Stimulated activated CD8-positive, alpha-beta memory T cell treated with anti-CD3 and anti-CD28 coated beads, Interleukin-15, amount 100 ng/mL, for 48 hours (primary cell): ENCODE measurements around the gene ZNF239.
"Not testable (repeated sequence)": the region's sequence is repeated elsewhere in the genome, so short reads cannot be mapped to it uniquely, and the experiment has no call there.

Experiments used
- DNase-seq, 2 donors: peaks; one replicate each; pipeline ENCODE4 v3.0.0-alpha.2; 2020; ENCODE audit warnings: low read depth in 2 of 2

ZNF239 gene

DNA sequence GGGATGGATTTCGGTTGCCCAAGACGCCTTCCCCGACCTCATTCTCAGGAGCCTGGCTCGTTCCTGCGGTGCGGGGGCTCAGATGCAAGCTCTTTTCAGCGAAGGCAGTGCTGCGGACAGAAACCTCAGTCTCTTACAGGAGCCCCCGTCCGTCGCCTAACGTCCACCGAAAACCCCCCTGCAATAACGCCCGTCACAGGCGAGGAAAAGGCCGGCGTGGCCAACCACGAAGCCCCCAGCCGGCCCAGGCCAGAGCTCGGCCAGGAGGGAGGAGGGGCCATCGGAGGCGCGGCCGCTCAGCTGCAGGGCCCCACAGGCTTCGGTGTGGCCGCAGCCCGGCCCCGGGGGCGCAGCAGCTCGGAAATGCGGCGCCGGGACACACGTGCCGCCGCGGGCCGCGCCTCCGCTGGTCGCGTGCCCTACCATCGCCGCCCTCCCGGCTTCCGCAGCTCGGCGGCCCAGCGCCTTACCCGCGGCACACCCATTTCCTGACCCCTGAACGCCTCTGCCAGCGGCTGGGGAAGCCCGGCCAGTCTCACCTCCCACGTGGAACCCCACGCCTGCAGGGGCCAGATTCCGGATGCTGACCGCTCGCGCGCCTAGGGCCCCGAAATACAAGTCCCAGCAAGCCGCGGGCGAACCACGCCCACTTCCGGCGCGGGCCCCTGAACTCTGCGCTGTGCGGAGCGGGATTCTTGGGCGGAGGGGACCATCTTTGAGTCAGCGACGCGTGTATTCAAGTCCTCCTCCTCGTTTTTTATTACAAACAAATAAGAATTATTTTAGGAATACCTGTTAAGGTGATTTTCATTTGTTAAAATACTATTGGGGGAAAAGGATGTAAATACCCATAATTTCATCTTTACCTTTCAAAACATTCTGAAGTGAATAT lies at the start of gene ZNF239:
Gene ZNF239 (minus strand): TSS at position 616 of the 892 bp plus-strand sequence. CDS start 16,537 bp downstream, outside the sequence.
- DNase-seq: peak; percentile 80 to 81

- DNase-seq: no peak
Measured at GRCh38 chr10:43623351-43623750, 48.9 kb upstream of the ZNF239 start.

DNA sequence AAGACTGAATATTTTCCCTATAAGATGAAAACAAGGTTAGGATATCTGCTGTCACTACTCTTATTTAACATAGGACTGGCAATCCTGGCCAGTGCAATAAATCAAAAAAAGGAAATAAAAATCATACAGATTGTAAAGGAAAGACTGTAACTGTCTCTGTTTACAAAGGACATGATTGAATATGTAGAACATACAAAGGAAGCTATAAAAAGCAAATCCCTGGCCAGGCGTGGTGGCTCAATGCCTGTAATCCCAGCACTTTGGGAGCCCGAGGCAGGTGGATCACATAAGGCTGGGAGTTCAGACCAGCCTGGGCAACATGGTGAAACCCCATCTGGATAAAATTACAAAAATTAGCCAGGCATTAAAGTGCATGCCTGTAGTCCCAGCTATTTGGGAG lies 47.6 kb upstream of the ZNF239 start:
- DNase-seq: no peak

DNA sequence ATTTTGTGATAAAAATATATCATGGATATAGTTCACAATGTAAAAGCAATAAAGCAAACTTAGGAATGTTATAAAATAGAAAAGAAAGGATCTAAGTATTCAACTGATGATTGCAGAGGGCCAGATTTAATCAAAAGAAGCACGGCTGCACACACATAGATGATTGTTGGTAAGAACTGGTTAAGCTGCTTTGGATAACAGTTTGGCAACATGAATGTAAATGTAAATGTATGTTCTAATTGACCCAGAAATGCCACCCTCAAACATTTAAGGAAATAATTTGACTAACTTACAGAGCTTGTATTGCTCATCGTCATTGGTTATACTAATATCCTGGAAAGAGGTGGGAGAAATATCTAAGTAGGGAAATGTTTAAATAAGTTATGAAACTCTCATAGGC lies 45.0 kb upstream of the ZNF239 start:
- DNase-seq: no peak

DNA sequence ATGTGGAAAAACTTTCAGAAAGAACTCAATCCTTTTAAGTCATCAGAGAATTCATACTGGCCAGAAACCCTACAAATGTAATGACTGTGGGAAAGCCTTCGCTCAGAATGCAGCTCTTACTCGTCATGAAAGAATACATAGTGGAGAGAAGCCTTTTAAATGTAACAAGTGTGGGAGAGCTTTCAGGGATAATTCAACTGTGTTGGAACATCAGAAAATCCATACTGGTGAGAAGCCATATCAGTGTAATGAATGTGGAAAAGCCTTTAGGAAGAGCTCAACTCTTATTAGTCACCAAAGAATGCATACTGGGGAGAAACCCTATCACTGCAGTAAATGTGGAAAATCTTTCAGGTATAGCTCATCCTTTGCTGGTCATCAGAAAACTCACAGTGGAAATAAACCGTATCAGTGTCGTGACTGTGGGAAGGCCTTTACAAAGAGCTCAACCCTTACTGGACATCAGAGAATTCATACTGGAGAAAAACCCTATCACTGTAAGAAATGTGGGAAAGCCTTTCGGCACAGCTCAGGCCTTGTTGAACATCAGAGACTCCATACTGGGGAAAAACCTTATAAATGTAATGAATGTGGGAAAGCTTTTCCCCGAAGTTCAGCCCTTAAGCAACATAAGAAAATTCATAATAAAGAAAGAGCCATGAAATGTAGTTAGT lies 42.4 kb upstream of the ZNF239 start:
- DNase-seq: no peak

GRCh38 chr10:43610636-43611035 lies 36.2 kb upstream of the ZNF239 start:
- no peak for DNase-seq

DNA sequence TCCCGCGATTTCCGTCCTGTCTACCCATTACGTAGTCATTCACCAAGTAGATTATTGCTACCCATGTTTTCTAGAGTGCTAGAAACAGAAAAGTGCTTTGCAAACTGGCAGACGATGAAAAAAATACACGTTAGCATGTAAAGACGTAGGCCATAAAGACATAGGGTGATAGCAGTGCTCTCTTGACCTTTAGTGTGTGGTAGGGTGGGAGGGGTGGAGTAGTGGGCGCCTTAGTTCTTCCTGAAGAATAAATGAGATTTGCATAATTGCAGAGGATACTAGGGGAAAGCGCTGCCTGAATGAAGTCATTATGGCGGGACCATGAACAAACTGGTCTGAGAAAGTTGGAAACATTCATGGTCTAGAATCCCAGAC lies 32.8 kb upstream of the ZNF239 start:
- DNase-seq: no peak

GRCh38 chr10:43606323-43607198 lies 32.1 kb upstream of the ZNF239 start, which contains the start of gene ZNF485:
TSS of gene ZNF485 (plus strand) at chr10:43606438. CDS start at chr10:43607051, 613 bp downstream.
- DNase-seq: peak; percentile 53 to 61

GRCh38 chr10:43605850-43606322 lies 31.5 kb upstream of the ZNF239 start:
- no peak for DNase-seq

- DNase-seq: not testable (repeated sequence)
Measured at GRCh38 chr10:43601576-43601975, 27.2 kb upstream of the ZNF239 start.

DNA sequence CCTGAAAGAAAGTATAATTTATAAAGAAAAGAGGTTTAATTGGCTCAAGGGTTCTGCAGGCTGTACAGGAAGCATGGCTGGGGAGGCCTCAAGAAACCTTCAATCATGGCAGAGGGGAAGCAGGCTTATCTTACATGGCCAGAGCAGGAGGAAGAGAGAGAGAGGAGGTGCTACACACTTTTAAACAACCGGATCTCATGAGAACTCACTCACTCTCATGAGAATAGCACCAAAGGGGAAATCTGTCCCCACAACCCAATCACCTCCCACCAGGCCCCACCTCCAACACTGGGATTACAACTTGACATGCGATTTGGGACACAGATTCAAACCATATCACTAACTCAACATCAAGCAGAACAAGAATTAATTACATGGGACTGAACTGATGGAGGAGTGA lies 24.9 kb upstream of the ZNF239 start:
- DNase-seq: no peak

DNA sequence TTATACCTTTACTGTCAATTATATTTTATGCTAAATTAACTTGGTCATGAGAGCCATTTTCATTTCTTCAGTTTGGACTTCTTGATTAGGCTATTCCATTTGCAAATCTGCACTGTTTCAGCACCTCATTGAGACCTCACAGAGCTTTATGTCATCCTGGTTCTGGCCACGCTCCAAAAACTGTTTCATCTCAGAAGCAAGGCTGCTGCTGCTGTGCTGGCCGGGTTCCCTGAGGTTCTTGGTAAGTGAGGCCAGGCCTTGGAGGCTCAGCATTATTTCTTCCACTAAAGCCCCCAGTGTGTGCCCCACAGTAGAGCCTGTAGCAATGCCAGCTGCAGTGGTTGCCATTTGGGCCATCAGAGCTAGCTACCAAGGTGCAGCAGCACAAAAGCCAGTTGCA lies 24.0 kb upstream of the ZNF239 start:
- no peak for DNase-seq

DNA sequence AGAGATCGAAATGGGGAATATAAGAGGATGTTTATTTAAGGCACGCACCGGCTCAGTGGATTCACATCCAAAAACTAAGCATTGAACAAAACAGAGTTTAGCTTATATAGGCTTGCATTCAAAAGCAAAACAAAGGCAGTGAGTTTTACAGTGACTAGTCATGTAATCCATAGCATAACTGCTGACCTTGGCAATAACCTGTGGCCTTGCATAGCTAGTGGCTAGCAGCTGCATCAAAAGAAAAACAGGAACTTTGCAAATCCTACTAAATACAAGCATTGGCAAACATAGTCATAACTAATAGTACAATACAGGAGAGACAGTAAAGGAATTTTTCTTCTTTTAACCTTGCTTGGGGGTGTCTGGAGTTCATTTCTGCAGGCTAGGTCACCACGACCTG lies 22.1 kb upstream of the ZNF239 start:
- no peak for DNase-seq

DNA sequence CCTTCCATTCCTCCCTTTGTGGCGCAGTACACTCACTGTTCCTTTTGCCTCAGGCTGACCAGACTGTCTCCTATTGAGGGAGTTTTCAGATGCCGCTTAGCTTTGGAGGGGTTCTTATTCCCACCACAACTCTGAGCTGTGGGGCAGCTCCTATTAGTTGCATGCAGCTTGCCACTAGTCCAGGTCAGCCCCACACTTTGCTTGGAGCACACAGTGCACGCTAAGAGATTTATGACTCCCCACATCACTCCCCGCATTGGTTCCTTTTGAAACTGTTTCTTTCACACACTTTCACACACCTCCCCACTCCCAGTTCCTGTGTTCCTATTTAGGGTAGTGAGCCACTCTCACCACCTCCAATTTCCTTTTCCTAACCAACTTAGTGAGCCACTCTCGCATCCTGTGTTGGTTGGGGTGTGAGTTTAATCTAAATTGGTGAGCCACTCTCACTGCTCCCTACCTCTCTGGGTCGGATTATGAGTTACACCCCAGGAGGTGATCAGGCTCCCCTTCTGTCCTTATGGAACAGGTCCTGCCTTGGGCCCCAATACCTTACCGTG lies 21.4 kb upstream of the ZNF239 start:
- DNase-seq: no peak

- no peak for DNase-seq
Measured at GRCh38 chr10:43594944-43595589, 20.7 kb upstream of the ZNF239 start.

GRCh38 chr10:43591303-43591904 lies 17.0 kb upstream of the ZNF239 start:
- no peak for DNase-seq

DNA sequence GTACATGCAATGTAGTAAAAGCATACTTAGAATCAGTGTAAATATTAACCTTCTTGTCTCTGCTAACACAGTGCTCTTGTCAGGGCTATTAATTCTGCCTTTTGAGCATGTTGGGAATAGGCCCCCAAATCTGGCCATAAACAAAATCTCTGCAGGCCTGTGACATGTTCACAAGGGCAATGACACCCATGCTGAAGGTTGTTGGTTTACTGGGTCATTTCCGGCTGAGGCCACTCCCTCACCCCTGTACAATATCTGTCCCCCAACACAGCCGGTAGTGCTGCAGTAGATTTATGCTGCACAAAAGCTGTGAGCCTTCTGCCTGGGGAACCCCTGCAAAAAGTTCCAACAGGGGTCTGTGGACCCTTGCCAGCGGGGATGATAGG lies 12.3 kb upstream of the ZNF239 start:
- DNase-seq: not testable (repeated sequence)

DNA sequence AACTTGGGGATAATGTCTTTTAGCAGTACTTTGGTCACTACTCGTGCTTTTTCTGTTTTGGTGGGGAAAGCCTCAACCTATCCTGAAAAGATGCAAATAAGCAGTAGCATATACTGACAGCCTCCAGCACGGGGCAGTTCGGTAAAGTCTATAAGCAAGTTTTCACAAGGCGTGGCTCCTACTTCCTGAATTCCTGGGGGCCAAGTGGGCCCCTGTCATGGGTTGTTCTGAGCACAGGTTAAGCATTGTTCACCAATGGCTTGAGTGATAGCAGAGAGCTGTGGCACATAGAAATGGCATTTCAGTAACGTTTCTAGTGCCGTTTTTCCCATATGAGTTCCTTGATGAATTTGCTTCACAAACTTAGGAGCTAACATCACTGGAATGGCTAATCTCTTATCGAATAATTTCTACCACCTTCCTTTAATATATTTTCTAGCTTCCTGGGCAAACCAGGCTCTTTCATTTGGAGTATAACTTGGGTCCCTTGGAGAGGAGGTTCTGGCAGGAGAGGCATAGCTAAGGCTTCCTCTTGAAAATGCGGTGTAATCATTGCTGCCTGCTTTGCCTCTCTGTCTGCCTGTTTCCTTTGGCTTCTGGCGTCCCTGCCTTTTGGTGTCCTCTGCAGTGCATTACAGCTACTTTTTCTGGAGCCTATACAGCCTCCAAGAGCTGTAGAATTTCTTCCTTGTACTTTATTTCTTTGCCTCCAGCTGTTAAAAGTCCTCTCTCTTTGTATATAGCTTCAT lies 11.7 kb upstream of the ZNF239 start:
- no peak for DNase-seq

- no peak for DNase-seq
Measured at GRCh38 chr10:43585046-43585445, 10.6 kb upstream of the ZNF239 start.

DNA sequence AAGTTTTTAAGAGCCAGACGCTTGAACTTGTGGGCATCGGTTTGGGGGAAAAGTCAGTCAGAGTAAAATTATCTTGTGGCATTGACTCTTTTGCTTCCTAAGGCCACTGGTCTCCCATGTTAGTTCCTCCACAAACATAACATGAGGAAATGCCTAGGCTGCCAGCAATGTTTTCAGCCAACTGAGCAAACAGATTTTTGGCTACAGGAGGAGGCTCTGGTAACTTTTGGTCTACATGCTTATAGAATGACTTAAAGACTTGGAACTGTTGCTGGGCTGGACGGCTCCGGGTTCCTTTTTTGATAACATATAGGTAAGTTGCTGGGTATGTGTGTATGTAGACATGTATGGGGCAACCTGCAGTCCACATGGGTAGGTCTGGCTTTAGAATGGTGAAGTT lies 9.6 kb upstream of the ZNF239 start:
- no peak for DNase-seq
